GM12872 (cell line): ENCODE data around the gene NEMP1.

Experiments used
- TF ChIP-seq, protein P1 (sequence below): IDR thresholded peaks from 3 replicates; pipeline ENCODE4 v1.5.1; 2011; ENCODE audit warnings: low read depth, mild to moderate bottlenecking, low read length, moderate library complexity; ENCODE audit not compliant: insufficient read depth

NEMP1 gene

DNA sequence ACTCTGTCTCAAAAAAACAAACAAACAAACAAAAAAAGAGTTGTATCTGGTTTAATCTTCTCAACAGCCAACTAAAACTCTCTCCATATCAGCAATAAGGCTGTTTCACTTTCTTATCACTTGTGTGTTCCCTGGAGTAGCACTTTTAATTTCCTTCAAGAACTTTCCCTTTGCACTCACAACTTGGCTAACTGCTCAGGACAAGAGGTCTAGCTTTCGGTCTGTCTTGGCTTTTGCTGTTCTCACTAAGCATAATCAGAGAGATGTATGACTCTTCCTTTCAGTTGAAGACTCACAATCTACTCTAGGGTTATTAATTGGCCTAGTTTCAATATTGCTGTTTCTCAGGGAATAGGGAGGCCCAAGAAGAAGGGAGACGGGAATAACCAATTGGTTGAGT is 12.3 kb downstream of the NEMP1 start:
- TF ChIP-seq, protein P1, sequence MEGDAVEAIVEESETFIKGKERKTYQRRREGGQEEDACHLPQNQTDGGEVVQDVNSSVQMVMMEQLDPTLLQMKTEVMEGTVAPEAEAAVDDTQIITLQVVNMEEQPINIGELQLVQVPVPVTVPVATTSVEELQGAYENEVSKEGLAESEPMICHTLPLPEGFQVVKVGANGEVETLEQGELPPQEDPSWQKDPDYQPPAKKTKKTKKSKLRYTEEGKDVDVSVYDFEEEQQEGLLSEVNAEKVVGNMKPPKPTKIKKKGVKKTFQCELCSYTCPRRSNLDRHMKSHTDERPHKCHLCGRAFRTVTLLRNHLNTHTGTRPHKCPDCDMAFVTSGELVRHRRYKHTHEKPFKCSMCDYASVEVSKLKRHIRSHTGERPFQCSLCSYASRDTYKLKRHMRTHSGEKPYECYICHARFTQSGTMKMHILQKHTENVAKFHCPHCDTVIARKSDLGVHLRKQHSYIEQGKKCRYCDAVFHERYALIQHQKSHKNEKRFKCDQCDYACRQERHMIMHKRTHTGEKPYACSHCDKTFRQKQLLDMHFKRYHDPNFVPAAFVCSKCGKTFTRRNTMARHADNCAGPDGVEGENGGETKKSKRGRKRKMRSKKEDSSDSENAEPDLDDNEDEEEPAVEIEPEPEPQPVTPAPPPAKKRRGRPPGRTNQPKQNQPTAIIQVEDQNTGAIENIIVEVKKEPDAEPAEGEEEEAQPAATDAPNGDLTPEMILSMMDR = no peak

DNA sequence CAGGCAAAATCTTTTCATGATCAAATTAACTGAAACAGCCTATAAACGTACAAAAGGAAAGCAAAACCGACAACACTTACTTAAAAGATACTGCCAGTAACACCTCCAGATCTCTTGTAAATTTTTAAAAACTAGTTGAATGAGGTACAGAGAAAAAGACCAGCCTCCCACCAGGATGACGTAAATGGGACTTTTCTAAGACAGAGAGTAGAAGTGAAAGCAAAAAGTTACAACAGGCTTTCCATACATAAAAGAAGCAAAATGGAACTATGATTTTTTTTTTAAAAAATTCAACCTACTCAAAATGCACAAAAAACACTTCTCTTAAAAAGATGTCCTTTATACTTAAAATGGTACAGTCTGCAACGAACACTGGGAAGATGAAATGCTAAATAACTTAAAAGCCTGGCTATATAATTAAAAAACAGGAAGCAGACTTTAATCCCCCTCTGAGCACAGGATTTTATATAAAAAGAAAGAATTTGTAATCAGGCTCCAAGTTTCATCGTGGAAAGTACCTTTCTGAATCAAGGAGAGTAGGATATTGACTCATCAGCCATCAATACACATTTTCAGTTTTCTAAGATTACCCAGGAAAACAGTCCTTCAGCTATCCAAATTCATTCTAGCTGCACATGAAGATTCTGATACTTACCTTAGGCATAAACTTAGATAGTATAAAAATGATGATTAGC is 14.5 kb downstream of the NEMP1 start:
- TF ChIP-seq, protein P1 = no peak

DNA sequence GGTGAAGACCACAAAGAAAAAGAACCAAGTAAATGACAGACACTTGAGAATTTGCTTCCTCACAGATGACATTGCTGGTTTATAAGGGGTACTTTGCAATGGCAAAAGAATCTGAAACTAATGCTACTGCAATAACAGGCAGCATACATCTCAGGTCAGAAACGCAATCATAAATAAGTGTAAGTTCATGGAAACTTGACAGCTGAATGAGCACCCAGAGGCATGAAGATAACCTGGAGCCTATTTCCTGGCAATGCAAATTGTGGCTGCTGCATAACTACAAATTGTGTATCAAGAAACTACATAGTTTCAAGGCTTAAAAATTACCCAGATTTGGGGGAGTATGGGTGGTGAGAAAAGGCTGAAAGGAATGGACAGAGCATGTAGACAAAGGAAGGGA is 20.1 kb downstream of the NEMP1 start:
- TF ChIP-seq, protein P1 = no peak

DNA sequence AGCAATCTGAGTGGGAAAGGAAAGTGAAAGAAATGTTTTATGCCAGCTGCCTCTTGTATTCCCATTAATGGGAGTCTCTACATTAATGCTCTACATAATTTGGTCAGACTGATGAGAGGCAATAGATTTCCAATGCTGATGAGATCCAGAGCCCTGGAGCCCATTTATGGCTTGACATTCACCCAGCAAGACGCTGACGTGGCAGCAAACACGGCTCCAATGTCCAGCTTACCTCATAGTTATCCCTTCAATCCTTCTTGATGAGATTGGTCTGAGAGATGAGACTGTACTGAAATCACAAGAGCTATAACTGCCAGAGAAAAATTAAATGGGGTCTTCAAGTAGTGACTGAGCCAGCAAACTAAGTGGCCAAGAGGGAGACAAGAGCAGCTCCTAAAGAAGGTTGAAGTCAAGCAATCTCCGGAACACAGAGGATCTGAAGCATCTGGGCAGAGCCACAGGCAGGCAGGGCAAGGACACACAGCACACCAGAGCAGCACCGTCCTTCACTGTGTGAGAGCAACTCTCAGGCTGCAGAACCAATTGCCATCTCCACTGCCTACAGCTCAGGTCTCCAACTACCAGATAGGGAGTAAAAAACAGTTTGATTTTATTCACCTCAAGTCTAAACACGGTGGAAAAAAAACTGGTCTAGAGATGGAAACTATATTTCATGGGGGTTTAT is 21.4 kb downstream of the NEMP1 start:
- TF ChIP-seq, protein P1 = no peak

DNA sequence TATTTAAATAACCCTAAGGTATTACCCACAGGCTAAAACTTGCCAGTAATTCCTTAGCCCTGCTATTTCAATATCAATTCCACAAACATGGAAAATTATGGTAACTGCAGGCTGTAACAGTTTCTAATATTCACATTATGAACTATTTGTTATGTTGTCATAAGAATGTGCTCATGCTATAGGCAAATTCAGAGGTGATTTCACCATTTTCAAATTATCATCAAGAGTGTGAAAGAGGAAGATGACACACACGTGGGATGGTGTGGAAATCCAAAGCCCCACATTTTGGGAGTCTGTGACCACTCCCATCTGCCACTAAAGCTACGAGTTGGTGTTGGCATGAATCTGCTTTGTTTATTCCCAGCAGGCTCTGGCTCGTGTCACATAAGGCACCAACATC is 22.8 kb downstream of the NEMP1 start:
- TF ChIP-seq, protein P1 = no peak

DNA sequence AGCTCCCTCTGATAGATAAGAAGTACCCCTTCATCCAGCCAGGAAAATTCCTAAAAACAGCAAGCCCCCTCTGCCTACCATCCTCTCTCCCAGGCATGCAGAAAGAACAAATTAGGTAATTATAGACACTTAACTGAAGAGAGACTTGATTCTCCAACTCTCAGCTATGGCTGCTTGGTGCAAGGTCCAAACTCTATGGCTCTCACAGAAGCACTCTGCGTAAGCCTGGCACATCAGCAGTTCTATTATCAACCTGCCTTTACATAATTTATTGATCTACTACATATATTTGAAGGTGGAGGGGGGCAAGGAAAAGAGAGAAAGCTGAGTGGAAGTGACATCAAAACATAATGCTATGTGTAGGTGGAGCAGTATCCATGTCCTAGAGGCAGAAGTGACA is 27.6 kb downstream of the NEMP1 start:
- TF ChIP-seq, protein P1 = no peak

DNA sequence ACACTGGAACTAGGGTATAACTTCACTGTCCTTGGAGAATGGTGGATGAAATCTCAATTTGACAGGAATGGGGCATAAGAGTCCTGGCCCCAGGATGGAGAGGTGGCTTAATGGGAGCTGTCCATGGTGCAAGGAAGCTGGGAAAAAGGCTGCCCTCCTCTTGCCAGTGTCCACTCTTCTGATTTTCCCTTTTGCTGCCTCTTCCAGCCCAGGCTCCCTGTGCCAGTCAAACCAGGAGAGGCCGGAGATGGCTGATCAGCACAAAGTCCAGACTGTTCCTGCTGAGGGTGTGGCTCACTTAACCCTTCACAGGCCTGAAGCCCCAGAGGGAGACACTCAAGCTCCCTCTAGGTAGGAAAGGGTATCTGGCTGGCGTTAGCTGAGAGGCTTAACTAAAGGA is 28.7 kb downstream of the NEMP1 start, which contains the start of gene MYO1A:
Gene MYO1A, minus strand, starts transcription at position 240 of the 400 bp plus-strand sequence. CDS start 1,806 bp downstream, outside the sequence.
- TF ChIP-seq, protein P1 = no peak
